NCI-H69 (cell line): ENCODE results near the gene CNIH3.
"Not testable (repeated sequence)": the region's sequence is repeated elsewhere in the genome, so short reads cannot be mapped to it uniquely, and the experiment has no call there.

Experiments used
- DNase-seq: peaks from one replicate; lab custom pipeline; 2025; lab: John Stamatoyannopoulos, UW

Gene CNIH3

DNA sequence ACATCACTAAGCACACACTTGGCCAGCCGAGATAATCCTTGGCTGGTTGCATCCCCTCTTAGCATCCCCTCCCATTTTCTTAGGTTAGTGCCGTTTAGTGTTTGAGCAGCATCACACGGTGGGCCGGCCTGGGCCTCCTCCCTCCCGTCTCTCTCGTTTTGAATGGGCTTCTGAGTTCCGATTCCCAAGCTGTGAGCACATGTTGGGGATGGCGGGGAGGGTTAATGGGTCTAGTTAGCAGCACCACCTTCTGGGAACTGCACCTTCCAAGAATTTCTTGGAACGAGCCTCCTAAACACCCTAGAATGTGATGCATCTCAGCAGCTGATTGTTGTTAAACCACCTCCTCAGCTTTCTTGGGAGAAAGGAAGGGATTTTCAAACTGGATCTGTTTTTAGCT lies 73.3 kb downstream of the CNIH3 start:
- DNase-seq, result no peak

DNA sequence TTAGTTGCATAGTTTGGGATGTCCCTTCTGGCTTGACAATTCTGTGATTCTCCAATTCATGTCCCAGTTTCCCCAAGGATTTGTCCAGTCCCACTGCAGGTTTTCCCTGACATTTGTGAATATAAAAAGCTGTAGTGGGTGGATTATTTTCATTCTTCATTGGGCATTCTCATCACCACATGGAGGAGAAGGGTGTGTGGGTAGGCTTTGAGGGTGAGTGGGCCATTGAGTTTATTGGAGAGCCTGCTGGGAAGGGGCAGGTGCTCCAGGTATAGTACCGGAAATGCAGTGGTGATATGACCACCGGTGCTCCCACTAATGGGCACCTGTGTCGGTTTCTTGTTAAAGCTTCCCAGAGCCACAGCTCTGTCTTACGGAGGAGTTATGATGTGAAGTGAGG lies 74.5 kb downstream of the CNIH3 start:
- DNase-seq, result no peak

DNA sequence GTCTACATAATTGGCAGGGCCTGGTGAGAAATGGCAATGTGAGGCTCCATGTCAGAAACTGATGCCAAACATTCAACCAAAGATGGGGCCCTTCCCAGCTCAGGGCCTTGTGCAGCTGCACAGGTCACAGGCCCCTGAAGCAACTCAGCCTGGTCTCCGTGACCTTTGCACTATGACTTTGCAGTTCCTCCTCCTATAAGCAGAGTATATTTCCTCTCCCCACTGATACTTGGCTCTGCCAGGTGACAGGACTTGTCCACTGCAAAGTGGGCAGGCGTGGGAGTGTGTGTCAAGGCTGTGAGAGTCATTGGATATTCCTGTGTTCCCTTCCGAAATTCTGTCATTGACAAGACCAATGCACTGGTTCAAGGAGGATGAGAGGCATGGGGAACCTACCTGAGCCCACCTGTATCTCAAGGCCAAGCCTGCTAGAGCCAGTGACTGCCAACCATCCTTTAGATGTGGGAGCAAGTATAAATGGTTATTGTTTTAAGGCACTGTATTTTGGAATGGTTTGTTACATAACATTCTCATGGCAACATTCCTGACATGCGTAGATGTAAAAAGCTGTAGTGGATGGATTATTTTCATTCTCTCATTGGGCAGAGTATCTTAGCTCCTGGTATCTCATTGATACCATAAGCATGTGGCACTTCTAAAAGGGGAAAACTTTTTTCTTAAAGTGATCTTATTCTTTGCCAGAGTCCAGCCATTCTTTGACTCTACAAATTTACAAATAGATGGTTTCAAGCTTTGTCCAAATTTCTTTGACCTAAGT lies 75.2 kb downstream of the CNIH3 start:
- DNase-seq, result no peak

DNA sequence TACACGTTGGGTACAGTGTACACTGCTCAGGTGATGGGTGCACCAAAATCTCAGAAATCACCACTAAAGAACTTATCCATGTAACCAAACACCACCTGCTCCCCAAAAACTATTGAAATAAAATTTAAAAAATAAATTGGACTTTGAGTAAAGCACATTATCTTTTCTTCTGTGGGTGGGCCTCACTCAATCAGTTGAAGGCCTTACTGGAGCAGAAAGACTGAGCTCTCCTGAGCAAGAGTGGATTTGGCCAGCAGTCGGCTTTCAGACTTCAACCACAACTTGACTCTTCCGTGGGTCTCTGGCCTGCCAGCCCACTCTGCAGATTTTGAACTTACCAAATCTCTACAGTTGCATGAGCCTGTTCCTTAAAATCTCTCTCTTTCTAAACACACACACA lies 78.9 kb downstream of the CNIH3 start:
- no peak for DNase-seq

DNA sequence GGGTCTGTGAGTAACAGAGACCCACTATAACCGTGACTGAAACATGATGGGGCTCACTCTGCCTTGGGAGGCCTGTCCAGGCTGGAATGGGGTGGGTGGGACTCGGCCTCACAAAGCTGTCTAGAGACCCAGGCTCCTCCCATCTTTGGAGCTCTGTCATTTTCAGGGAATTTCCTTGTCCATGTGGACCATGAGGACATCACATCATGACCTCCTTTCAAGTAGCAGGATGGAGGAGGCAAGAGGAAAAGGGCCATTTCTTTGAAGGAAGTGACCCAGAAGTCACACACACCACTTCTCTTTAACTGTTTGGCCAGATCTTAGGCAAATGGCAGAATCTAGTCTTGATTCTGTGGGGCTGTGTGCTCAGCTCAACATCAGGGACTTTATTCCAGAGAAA lies 79.9 kb downstream of the CNIH3 start:
- DNase-seq, result no peak

DNA sequence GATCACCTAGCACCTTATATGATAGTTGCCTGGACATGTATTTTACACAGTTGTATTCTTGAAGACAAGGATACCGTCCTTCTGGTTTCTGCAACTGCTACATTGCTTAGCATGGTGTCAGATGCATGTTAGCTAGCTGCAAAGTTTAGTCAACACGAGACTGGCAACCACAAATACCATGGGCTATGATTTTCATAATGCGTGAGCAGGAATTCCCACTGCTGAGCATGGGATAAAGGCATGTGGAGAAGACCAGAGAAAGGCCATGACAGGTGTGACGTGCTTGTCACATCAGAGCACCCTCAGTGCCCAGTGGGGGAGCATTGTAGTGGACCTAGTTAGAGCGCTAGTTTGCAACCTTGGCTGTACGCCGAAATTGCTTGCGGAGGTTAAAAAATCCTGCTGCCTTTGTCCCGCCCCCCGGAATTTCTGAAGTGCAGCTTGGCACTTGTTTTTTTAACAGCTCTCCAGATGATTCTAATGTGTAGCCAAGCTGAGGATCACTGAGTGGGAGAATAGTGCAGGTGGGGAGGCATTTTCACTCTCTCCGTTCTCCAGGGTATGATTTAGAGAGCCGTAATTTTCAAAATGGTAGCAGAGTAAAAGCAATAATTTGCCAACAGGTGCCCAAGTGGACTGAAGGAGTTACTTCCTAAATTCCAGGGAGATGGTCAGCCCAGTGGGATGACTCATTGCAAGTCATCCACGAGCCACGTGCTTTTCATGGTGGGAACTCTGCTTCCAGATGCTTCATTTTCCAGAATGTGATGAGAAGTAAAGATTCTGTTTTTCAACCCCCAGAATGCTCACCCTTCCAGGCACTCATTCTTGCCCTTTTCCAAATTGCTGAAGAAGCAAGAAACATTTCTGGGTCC lies 81.0 kb downstream of the CNIH3 start:
- peak; percentile 10 for DNase-seq

DNA sequence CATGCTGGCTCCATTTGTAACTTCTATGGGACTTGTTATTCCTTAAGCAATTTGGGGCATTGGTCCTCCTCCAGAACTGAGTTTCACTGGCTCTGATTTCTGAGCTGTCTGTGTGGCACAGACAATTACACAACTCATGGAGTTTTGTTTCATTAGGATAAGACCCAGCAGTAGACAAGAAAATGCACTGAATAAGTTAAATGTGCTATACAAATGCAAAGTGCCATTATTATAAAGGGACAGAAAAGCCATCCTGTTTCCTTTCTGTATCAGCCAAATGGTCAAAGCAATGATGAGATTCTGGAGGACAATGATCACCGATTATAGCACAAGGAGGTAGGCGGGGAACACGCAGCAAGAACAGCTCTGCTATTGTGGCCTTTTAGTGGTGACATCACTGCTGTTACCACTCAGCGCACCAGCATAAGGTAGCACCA lies 81.9 kb downstream of the CNIH3 start:
- DNase-seq, result no peak

DNA sequence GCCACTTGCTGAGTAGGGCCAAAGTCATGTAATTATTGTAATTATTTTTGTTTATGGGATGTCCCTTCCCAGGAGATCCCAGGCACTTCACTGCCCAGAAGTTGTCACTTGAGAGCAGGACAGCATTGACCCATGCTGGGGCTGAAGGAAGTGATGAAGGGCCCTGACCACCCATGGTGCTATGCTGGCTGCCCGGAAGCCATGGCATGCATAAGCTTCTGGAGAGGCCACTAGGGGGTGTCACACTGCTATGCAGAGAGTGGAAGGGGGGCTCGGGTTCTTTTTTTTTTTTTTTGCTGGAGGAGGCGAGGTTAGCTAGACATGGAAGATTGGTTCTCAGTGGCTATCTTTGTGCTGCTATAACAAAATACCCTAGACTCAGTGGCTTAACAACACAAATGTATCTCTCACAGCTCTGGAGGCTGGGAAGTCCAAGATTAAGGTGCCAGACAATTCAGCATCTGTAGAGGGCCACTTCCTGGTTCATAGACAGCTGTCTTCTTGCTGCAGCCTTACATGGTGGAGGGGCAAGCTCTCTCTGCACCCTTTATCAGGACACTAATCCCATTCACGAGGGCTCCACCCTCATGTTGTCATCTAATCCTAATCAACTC lies 84.9 kb downstream of the CNIH3 start:
- DNase-seq, result peak; percentile 43

DNA sequence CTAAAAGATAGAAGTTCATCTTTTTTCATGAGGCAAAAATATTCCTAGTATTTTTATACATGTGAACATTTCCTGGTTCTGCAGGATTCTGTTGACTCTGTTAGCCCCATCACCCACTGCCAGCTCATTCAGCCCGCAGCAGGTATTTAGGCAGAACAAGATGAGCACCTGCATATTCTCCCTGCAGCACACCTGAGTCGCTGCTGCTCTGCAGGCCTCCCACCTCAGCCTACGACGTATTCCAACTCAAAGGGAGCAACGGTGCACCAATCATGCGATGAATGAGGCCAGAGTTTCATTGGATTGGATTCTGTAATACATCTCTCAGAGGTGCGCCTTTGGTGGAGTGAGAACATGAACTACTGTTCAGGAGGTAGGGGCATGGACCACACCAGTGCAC lies 87.6 kb downstream of the CNIH3 start:
- DNase-seq, result no peak

DNA sequence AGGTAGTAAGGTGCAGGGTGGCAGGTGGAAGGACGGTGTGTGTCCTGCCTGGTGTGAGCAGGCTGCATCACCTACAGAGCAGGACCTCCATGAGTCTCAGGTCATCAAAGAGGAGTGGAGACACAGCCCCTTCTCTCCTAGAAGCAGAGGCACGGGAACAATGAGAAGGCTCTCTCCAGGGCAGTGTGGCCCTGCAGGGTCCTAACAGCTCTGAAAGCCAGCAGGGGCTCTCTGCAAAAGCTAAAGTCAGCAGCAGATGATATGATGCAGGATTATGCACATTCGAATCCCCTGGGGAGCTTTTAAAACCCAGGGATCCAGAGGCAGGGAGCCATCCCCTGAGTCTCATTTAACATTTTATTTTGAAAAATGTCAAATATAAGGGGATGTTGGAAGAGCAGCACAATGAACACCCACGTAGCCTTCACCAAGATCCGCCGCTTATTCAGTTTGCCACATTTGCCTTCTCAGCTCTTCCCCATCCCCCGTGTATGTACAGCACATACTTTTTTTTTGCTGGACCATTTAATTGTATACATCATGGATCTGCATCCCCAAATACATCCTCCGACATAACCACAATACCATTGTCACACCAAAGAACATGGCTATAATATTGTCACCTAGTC lies 88.1 kb downstream of the CNIH3 start:
- no peak for DNase-seq

DNA sequence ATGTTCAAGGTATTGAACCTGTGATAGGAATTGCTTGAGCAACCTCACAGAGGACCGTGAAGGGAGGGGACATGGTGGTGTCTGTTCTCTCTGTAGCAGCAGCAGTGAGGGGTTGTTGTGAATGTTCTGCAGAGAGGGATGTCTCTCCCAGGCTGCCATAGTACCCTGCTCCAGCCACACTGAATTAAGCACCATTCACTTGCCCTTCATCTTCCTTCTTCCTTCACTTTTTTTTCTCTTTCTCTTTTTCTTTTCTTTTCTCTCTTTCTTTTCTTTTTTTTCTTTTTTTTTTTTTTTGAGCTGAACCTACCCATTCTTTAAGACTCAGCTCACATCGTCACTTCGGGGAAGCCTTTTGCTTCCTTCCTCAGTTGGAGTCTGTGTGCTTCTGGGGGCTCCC lies 89.5 kb downstream of the CNIH3 start:
- no peak for DNase-seq

DNA sequence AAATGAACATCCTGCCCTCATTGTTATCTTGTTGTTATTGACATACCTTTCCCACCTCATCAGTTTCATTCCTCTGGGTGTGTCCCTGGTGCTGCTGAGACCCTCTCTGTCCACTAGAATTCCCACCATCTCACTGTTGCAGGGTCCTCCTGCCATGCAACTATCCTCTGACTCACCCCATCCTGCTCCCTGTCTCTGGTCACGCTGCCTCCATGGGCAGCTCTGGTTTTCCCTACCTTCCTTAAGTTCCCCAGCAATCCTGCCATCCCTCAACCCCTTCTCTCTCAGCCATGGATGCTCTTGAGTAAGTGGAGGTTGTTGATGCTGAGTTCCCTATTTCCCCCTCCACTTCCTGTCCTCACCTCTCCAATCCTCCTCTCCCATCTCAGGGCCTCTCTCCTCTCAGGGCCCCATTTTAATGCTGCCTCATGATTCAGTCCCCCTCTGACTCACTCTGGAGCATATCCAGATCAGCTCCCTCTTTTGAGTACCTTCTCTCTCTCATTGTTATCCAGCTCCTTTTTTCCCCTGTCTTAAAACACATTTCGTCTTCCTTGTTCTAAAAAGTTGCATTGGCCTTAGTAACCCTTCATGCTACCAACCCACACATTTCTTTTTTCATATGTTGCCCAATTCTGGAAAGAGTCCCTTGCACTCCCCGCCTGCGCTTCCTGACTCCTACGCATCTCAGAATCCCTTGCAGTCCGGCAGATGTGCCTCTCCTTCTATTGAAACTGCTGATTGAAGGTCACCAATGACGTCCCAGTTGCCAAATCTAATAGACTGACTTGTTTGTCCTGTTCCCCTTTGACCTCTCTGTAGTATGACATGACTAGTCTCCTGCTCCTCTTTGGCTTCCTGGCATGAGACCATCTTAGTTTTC lies 92.0 kb downstream of the CNIH3 start:
- no peak for DNase-seq

DNA sequence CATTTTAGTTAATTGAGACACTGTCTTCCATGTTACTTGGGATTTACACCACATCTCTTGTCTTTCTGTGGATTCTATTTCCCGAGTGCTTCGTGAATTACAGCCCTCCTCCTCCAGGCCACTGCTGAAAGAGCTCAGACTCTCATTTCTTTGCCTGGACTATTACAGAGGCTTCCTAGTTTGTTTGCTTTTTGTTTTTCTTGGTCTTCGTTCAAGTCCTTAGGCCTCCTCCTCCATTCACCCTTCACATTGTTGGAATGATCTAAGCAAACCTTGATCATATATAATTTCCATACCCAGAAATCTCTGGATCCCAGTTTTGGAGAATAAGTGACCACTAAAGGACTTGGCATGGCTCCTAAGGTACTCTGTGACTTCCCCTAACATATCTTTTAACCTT lies 94.1 kb downstream of the CNIH3 start:
- no peak for DNase-seq

DNA sequence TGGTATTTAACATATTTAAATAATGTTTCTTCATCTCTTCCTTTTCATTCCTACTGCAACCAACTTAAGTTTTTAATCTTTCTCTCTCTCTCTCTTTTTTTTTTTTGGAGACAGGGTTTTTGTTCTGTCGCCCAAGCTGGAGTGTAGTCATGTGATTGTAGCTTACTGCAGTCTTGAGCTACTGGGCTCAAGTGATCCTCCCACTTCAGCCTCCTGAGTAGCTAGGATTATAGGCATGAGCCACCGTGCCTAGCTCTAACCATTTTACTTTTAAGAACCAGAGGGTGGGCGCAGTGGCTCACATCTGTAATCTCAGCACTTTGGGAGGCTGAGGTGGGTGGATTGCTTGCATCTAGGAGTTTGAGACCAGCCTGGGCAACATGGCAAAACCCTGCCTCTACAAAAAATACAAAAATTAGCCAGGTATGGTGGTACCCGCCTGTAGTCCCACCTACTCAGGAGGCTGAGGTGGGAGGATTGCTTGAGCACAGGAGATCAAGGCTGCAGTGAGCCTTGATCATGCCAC lies 95.2 kb downstream of the CNIH3 start:
- not testable (repeated sequence) for DNase-seq

DNA sequence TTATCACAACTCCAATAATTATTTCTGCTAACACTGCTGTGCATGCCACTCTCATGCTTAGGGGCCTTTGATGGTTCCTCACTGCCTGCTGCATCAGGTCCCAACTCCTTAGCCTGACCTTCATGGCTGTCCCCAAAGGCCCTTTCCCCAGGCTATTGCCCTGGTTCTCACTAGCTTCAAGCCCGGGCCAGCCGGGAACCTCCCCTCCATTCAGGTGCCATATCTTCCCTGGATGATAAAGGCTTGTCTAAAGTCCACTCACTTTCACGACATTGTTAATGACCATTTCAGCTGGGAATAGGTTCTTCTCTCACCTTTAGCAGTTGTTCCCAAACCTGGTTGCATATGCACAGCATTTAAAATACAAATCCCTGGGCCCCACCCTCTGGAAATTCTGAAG lies 95.8 kb downstream of the CNIH3 start:
- DNase-seq, result no peak

DNA sequence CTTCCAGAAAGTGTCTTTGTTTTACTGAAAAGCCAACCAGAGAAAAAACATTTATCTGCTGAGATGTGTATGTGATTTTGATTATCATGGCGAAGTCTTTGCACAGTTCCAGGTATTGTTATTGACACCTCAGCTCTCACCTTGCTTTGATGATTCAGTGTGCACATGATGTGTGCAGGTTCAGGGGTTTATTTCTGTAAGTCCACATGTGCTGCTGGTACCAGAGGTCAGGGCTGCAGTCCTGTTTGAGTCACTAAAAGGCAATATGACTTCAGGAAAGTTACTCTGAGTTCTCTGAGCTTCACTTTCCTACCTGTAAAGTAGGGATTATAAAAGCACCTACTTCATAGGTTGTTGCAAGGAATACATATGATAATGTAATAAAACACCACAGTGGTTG lies 97.1 kb downstream of the CNIH3 start:
- DNase-seq, result no peak

DNA sequence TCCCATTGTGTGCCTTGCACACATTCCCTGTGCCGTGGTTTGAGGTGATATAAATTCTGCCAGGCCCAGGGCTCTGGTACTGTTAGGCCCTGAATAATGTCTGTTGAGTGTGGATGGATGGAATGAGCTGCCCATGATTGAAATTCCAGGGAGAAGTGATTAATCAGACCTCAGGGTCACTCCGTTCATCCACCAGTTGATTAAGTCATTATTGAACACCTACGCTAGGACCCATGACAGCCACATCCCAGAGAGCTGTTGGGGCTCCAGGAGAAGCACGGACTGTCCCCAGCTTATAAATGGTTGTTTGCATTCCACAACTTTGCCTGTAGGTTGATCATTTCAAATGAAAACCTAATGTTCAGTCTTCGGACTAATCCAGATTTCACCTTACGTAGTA lies 98.4 kb downstream of the CNIH3 start:
- no peak for DNase-seq

DNA sequence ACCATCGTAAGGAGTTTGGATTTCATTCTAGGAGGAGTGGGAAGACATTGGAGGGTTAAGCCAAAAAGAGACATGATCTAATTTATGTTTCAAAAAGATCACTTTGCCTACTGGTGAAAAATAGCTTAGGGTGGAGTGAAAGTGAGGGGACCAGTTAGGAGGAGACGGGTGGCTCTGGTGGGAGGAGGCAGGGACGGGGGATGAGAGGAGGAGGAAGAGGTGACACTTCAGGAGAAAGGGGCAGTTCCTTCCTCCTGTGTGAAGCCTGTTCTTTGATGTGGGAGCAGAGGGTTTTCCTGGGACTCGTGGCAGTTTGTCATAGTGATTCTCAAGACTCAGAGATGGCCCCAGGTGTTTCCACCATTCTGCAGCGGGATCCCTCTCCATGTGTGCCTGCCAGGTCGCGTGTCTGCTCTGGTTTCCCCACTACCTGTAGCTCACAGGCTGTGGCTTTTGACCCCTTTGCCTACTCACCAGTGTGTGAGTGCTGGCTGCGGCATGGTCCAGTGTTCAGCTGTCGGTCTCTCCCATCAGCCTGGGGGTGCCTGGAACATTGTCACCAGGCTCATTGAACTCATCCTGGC lies 102.4 kb downstream of the CNIH3 start:
- DNase-seq, result no peak

DNA sequence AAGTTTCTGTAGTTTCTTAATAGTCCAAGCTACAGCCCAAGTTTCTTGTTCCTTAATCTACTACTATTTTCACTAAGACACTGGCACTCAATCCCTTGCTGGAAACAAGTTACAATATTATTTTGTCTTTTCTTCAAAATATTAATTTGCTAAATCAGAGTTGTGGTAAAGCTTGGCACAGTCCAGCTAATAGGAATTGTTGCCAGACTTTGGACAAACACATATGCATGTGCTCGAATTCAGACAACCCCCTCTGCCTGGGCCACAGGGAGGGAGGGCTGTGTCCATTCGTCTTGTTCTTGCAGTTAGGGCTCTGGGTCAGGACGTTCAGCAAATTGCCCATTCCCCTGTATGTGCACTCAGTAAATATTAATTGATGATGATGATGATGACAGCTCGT lies 103.6 kb downstream of the CNIH3 start:
- DNase-seq, result no peak

DNA sequence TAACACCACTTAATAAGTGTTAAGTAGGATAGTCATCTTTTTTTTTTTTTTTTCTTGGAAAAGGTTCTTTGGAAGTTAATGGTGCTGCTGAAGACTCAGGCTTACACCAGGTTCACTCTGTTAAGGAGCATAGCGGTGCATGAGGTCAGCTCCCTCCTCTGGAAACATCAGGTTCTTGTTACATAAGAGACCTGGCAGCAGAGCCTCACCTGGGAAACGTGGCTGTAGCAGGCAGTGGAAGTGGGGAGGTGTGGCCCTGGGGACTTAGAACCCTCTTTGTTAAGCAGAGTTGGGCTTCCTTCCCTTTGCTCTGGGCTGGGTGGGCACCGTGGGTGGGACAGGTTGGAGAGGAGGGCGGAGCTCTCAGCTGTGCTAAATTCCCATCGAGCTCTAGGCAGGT lies 104.1 kb downstream of the CNIH3 start:
- no peak for DNase-seq

DNA sequence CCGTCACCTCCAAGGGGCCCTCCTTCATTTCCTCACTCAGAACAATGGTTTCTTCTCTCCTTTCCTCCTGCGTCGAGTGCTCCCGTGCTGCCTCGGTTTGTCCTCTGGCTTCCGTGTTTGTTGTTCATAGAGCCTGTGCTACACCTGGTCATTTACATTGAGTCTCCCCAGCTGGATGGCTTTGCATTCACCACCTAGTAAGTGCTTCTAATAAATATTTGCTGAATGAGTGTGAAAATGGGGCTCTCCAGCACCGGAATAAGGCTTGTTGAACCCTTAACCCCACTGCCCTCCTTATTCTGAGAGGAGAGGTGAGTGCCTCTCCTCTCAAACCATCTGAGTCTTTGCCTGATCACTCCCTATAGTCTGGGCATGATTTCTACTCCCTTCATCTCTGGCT lies 104.9 kb downstream of the CNIH3 start:
- no peak for DNase-seq
